ENCODE results near the gene ANKRD7. TPM values are rescaled to one million over a fixed set of nuclear protein-coding genes. Genes with fewer than 3 reads are reported as not detected.

The ANKRD7 gene
- total RNA-seq, 6 donors from 2014 or later: not detected

GRCh38 chr7:118252087-118252486, 27.6 kb downstream of the ANKRD7 start:
- Histone ChIP-seq H3K9me3 (no peaks in the 10 kb centered on the region), H3K4me1 (no peaks in the 10 kb centered on the region), H3K36me3 (no peaks in the 10 kb centered on the region), H3K4me3 (no peak overlapping the region), H3K27ac (no peak overlapping the region), H3K27me3 (no peaks in the 10 kb centered on the region)
- ATAC-seq (ENCODE audit: low FRiP score in 2 of 2) (no peak), DNase-seq (no peak)
- WGBS, 2 donors: 87 to 90% methylated on average over 1 of the region's 1 CpG
- TF ChIP-seq POLR2A (IDR thresholded peaks at IDR 0.05): no peak
- no peak for TF ChIP-seq CTCF (IDR thresholded peaks at IDR 0.05)
- no peak for TF ChIP-seq POLR2AphosphoS5 (IDR thresholded peaks at IDR 0.05)
- TF ChIP-seq EP300 (IDR thresholded peaks at IDR 0.05): no peak

GRCh38 chr7:118259115-118259514, 34.6 kb downstream of the ANKRD7 start:
- no peaks in the 10 kb centered on the region for H3K4me1 ChIP-seq
- H3K36me3 ChIP-seq: no peaks in the 10 kb centered on the region
- 93 to 94% methylated on average over 2 of the region's 2 CpGs for WGBS, 2 donors
- no peak for ATAC-seq (ENCODE audit: low FRiP score in 2 of 2)
- no peaks in the 10 kb centered on the region for H3K9me3 ChIP-seq
- H3K4me3 ChIP-seq: no peak overlapping the region
- DNase-seq: no peak
- H3K27me3 ChIP-seq: no peaks in the 10 kb centered on the region
- TF ChIP-seq POLR2A (IDR thresholded peaks at IDR 0.05): no peak
- TF ChIP-seq EP300 (IDR thresholded peaks at IDR 0.05): no peak
- TF ChIP-seq CTCF (IDR thresholded peaks at IDR 0.05): no peak
- TF ChIP-seq POLR2AphosphoS5 (IDR thresholded peaks at IDR 0.05): no peak
- H3K27ac ChIP-seq: no peak overlapping the region

- Histone ChIP-seq H3K27me3 (no peaks in the 10 kb centered on the region), H3K9me3 (no peaks in the 10 kb centered on the region), H3K27ac (no peak overlapping the region), H3K4me3 (no peak overlapping the region), H3K36me3 (no peaks in the 10 kb centered on the region), H3K4me1 (no peaks in the 10 kb centered on the region)
- TF ChIP-seq POLR2A (IDR thresholded peaks at IDR 0.05) (no peak), POLR2AphosphoS5 (IDR thresholded peaks at IDR 0.05) (no peak), CTCF (IDR thresholded peaks at IDR 0.05) (no peak), EP300 (IDR thresholded peaks at IDR 0.05) (no peak)
- no peak for DNase-seq
- ATAC-seq (ENCODE audit: low FRiP score in 2 of 2): no peak
Measured at GRCh38 chr7:118264836-118265235, 40.3 kb downstream of the ANKRD7 start.

GRCh38 chr7:118280319-118281012, 56.0 kb downstream of the ANKRD7 start:
- ATAC-seq (ENCODE audit: low FRiP score in 2 of 2) (no peak), DNase-seq (no peak)
- H3K4me1 ChIP-seq: no peaks in the 10 kb centered on the region
- H3K27me3 ChIP-seq: no peaks in the 10 kb centered on the region
- no peak overlapping the region for H3K27ac ChIP-seq
- TF ChIP-seq EP300 (IDR thresholded peaks at IDR 0.05) (no peak), POLR2AphosphoS5 (IDR thresholded peaks at IDR 0.05) (no peak), POLR2A (IDR thresholded peaks at IDR 0.05) (no peak), CTCF (IDR thresholded peaks at IDR 0.05) (no peak)
- WGBS, 2 donors: 40 to 43% methylated on average over 2 of the region's 2 CpGs
- no peaks in the 10 kb centered on the region for H3K36me3 ChIP-seq
- H3K9me3 ChIP-seq: no peaks in the 10 kb centered on the region
- no peak overlapping the region for H3K4me3 ChIP-seq

- no peaks in the 10 kb centered on the region for H3K27me3 ChIP-seq
- TF ChIP-seq CTCF (IDR thresholded peaks at IDR 0.05) (no peak), POLR2AphosphoS5 (IDR thresholded peaks at IDR 0.05) (no peak), POLR2A (IDR thresholded peaks at IDR 0.05) (no peak), EP300 (IDR thresholded peaks at IDR 0.05) (no peak)
- no peaks in the 10 kb centered on the region for H3K4me1 ChIP-seq
- no peak for ATAC-seq (ENCODE audit: low FRiP score in 2 of 2)
- 41 to 47% methylated on average over 3 of the region's 3 CpGs for WGBS, 2 donors
- no peak overlapping the region for H3K4me3 ChIP-seq
- no peaks in the 10 kb centered on the region for H3K9me3 ChIP-seq
- no peak for DNase-seq
- H3K27ac ChIP-seq: no peak overlapping the region
- no peaks in the 10 kb centered on the region for H3K36me3 ChIP-seq
Measured at GRCh38 chr7:118281196-118281595, 56.7 kb downstream of the ANKRD7 start.

Measured in upper lobe of left lung (tissue), 6 donors.